Loucy (cell line): ENCODE results near the gene SNX22.

Experiments
- H2AFZ ChIP-seq: fragments of 200-600 bp; sonication (generic); 2 replicates; pipeline ENCODE4 v1.6.0; 2016; ENCODE audit warnings: antibody characterized with exemption, mild to moderate bottlenecking, low read length, moderate library complexity
- H3F3A ChIP-seq: fragments of 200-600 bp; 2 replicates; pipeline ENCODE4 v1.6.0; 2016; ENCODE audit warnings: antibody characterized with exemption, low read depth, mild to moderate bottlenecking
- H3K27me3 ChIP-seq: fragments of 200-600 bp; sonication (generic); 2 replicates; pipeline ENCODE4 v1.6.1; 2014; ENCODE audit warnings: low read length, mild to moderate bottlenecking; ENCODE audit not compliant: insufficient read depth, poor library complexity, severe bottlenecking
- H3K36me3 ChIP-seq: fragments of 200-600 bp; sonication (generic); 2 replicates; pipeline ENCODE4 v1.6.1; 2016; ENCODE audit warnings: low read length; ENCODE audit not compliant: insufficient read depth
- H3K4me1 ChIP-seq: fragments of 200-600 bp; sonication (generic); 2 replicates; pipeline ENCODE4 v1.5.1; 2014; ENCODE audit warnings: low read length, mild to moderate bottlenecking; ENCODE audit not compliant: insufficient read depth, poor library complexity, severe bottlenecking
- H3K4me2 ChIP-seq: fragments of 200-600 bp; sonication (generic); 2 replicates; pipeline ENCODE4 v1.6.0; 2014; ENCODE audit warnings: antibody characterized with exemption, low read length, low read depth, mild to moderate bottlenecking; ENCODE audit not compliant: poor library complexity, severe bottlenecking
- H3K4me3 ChIP-seq: fragments of 200-600 bp; sonication (generic); 2 replicates; pipeline ENCODE4 v1.5.1; 2014; ENCODE audit warnings: low read length, mild to moderate bottlenecking, mixed read lengths; ENCODE audit not compliant: poor library complexity, severe bottlenecking
- H3K79me2 ChIP-seq: fragments of 200-600 bp; sonication (generic); 2 replicates; pipeline ENCODE4 v1.6.1; 2014; ENCODE audit warnings: low read length; ENCODE audit not compliant: insufficient read depth
- H3K9ac ChIP-seq: fragments of 200-600 bp; sonication (generic); 2 replicates; pipeline ENCODE4 v1.6.0; 2014; ENCODE audit warnings: mild to moderate bottlenecking, low read depth, low read length, moderate library complexity; ENCODE audit not compliant: poor library complexity, severe bottlenecking
- H3K9me2 ChIP-seq: fragments of 200-600 bp; sonication (generic); replicated peaks from 2 replicates; pipeline ENCODE4 v1.6.1; 2016; ENCODE audit warnings: low read depth, low read length, mixed read lengths
- H3K9me3 ChIP-seq: fragments of 200-600 bp; sonication (generic); 2 replicates; pipeline ENCODE4 v1.6.1; 2014; ENCODE audit warnings: mild to moderate bottlenecking, antibody characterized with exemption, low read length, low read depth; ENCODE audit not compliant: insufficient read depth
- H4K20me1 ChIP-seq: fragments of 200-600 bp; sonication (generic); 2 replicates; pipeline ENCODE4 v1.6.0; 2014; ENCODE audit warnings: antibody characterized with exemption, low read length, mild to moderate bottlenecking; ENCODE audit not compliant: insufficient read depth, poor library complexity, severe bottlenecking
- CTCF ChIP-seq: fragments of 200-600 bp; sonication (generic); conservative IDR thresholded peaks from 2 replicates; pipeline ENCODE4 v1.5.1; 2014; ENCODE audit warnings: mild to moderate bottlenecking, antibody characterized with exemption, low read length
- EZH2phosphoT487 ChIP-seq: fragments of 200-600 bp; IDR thresholded peaks from 2 replicates; pipeline ENCODE4 v1.6.1; 2018; ENCODE audit warnings: antibody characterized with exemption, mild to moderate bottlenecking, moderate library complexity, borderline replicate concordance

The SNX22 gene

GRCh38 chr15:64146041-64146440 is 5.5 kb upstream of the SNX22 start:
- TF ChIP-seq EZH2phosphoT487 (no peak), CTCF (no peak)
- Histone ChIP-seq H3K27me3 (no peaks in the 10 kb centered on the region), H3K9me2 (no peaks in the 10 kb centered on the region), H4K20me1 (no peaks in the 10 kb centered on the region), H3K36me3 (peaks cover 17% of the 10 kb centered on the region; the same call in 1 of the 2 replicates), H3K4me3 (no peak overlapping the region), H3K4me1 (peaks cover 8% of the 10 kb centered on the region), H3F3A (no peaks in the 10 kb centered on the region), H3K9me3 (no peaks in the 10 kb centered on the region), H2AFZ (no peak overlapping the region), H3K79me2 (no peaks in the 10 kb centered on the region), H3K4me2 (no peak overlapping the region), H3K9ac (no peak overlapping the region)

- Histone ChIP-seq H3K79me2 (no peaks in the 10 kb centered on the region), H3K27me3 (no peaks in the 10 kb centered on the region), H3F3A (no peaks in the 10 kb centered on the region), H3K9me3 (no peaks in the 10 kb centered on the region), H3K4me3 (no peak overlapping the region), H3K36me3 (peaks cover 13% of the 10 kb centered on the region; the same call in 1 of the 2 replicates), H2AFZ (no peak overlapping the region), H4K20me1 (no peaks in the 10 kb centered on the region), H3K4me2 (no peak overlapping the region), H3K4me1 (peaks cover 8% of the 10 kb centered on the region), H3K9me2 (no peaks in the 10 kb centered on the region), H3K9ac (no peak overlapping the region)
- TF ChIP-seq EZH2phosphoT487 (no peak), CTCF (no peak)
Observed at GRCh38 chr15:64146520-64146884, 5.0 kb upstream of the SNX22 start.

GRCh38 chr15:64146885-64147681 is 4.4 kb upstream of the SNX22 start:
- no peak overlapping the region for H3K4me2 ChIP-seq
- no peaks in the 10 kb centered on the region for H3K9me3 ChIP-seq
- no peaks in the 10 kb centered on the region for H3F3A ChIP-seq
- H2AFZ ChIP-seq = no peak overlapping the region
- no peaks in the 10 kb centered on the region for H3K27me3 ChIP-seq
- H3K36me3 ChIP-seq = peaks cover 13% of the 10 kb centered on the region; the same call in 1 of the 2 replicates
- TF ChIP-seq CTCF (no peak), EZH2phosphoT487 (no peak)
- no peak overlapping the region for H3K9ac ChIP-seq
- peaks cover 8% of the 10 kb centered on the region for H3K4me1 ChIP-seq
- no peaks in the 10 kb centered on the region for H3K9me2 ChIP-seq
- H3K79me2 ChIP-seq = no peaks in the 10 kb centered on the region
- H4K20me1 ChIP-seq = no peaks in the 10 kb centered on the region
- H3K4me3 ChIP-seq = no peak overlapping the region
